ENCODE measurements around the gene GPS1. TPM values are rescaled to one million over a fixed set of nuclear protein-coding genes. Genes with fewer than 3 reads are reported as not detected.

GPS1 gene
- polyA plus RNA-seq, 1 of the 3 experiments (the other 2 are of a cell fraction), result 264 TPM

GRCh38 chr17:82060614-82061013 lies 8.9 kb downstream of the GPS1 start:
- H2AFZ ChIP-seq (ENCODE audit: low read depth), result no peak overlapping the region
- DNase-seq, result no peak
- H4K20me1 ChIP-seq (ENCODE audit: insufficient read depth), result no peaks in the 10 kb centered on the region
- no peak overlapping the region for H3K4me2 ChIP-seq
- peaks cover 38% of the 10 kb centered on the region for H3F3A ChIP-seq (replicated peaks; ENCODE audit: insufficient read depth)
- no peaks in the 10 kb centered on the region for H3K9me2 ChIP-seq
- WGBS (ENCODE audit: low lambda C conversion rate), result 95% methylated on average over 10 of the region's 14 CpGs
- TF ChIP-seq POLR2AphosphoS5 (IDR thresholded peaks at IDR 0.05; ENCODE audit: low read depth, low read length), result peak; percentile 3; the same call in 1 of the 2 replicates
- TF ChIP-seq FOSL2 (IDR thresholded peaks at IDR 0.05; ENCODE audit: borderline replicate concordance, low read depth), result no peak
- no peak for TF ChIP-seq MXI1 (IDR thresholded peaks at IDR 0.05; ENCODE audit: low read depth, low read length)
- no peak for TF ChIP-seq SIN3A (IDR thresholded peaks at IDR 0.05; ENCODE audit: borderline replicate concordance, low read depth, low read length)
- TF ChIP-seq RXRA (IDR thresholded peaks at IDR 0.05; ENCODE audit: borderline replicate concordance, low read depth), result no peak
- ChIA-PET POLR2A (interaction anchor here (1.0 to 2.2 kb wide), 5 partner anchors 10 to 31 kb away, joined by 3 to 7 read pairs (median 4); partner anchors contain the start of gene DCXR), CTCF (interaction anchor here (2.0 to 8.0 kb wide), 4 partner anchors 23 to 101 kb away, joined by 5 to 47 read pairs (median 8); partner anchors contain the start of genes DCXR and RAC3)
- no peak overlapping the region for H3K9ac ChIP-seq
- peaks cover 6 to 21% of the 10 kb centered on the region in 2 experiments; a peak in 2 of 4 replicates for H3K4me1 ChIP-seq (ENCODE audit: control insufficient read depth in 1 of 2, insufficient read depth in 2 of 2, low read depth in 1 of 2, low read length in 1 of 2)
- no peak overlapping the region for H3K27ac ChIP-seq (ENCODE audit: low read depth in 2 of 2, low read length in 1 of 2)
- H3K79me2 ChIP-seq (ENCODE audit: insufficient read depth), result peaks cover 17% of the 10 kb centered on the region; the same call in 1 of the 2 replicates
- H3K4me3 ChIP-seq (ENCODE audit: low read depth in 2 of 2, low read length in 1 of 2), result no peak overlapping the region
- no peaks in the 10 kb centered on the region for H3K9me3 ChIP-seq
- peaks cover 28 to 85% of the 10 kb centered on the region in 2 experiments for H3K36me3 ChIP-seq (replicated peaks in 1 of 2; ENCODE audit: control insufficient read depth in 1 of 2, insufficient read depth in 2 of 2, low read length in 1 of 2)
- H3K27me3 ChIP-seq (ENCODE audit: insufficient read depth), result no peaks in the 10 kb centered on the region

DNA sequence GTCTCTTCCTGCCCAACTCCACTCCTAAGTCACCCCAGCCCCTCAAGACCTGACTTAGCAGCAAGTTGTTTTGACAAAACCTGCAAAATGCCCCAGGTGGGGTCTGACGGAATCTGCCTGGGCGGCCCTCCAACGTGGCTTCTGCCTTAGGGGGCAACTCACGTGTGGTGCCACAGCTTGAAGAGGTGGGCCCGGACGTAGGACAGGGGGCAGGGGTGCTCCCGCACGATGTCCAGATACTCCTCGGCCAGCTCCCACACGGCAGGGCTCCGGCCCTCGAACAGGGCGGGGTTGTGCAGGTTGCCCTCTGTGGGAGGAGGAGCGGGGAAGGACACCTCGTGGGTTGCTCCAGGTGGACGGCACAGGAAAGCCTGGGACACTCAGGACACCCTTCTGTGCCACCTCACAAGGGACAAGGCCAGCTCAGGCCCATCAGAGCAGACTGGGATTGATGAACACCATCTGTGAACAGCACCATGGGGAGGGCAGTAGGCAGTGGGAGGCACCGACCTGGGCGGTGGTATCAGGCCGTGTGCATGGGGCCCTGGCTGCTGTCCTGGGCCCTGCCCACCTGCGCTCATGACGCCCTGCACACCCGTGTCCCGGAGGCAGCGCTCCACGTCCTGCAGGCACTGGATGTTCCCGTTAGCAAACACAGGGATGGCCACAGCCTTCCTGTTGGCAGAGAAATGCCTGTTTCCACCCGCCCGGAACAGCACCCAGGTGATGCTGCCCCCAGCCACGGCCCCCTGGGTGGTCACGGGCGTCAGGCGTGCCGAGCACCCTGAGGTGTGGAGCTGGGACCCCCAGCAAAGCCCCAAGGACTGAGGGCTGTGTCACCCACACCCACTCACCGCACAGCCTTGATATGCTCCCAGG lies 9.6 kb downstream of the GPS1 start:
- POLR2A ChIA-PET, result interaction anchor here (1.0 to 2.2 kb wide), 4 partner anchors 9 to 30 kb away, joined by 3 to 7 read pairs (median 4); partner anchors contain the start of gene DCXR
- peaks cover 24 to 78% of the 10 kb centered on the region in 2 experiments for H3K36me3 ChIP-seq (replicated peaks in 1 of 2; ENCODE audit: control insufficient read depth in 1 of 2, insufficient read depth in 2 of 2, low read length in 1 of 2)

More for the DNA sequence above, 9.6 kb downstream of the GPS1 start:
- no peak for DNase-seq
- Histone ChIP-seq H3K27ac (ENCODE audit: low read depth in 2 of 2, low read length in 1 of 2) (no peak overlapping the region), H3K9ac (no peak overlapping the region), H3K79me2 (ENCODE audit: insufficient read depth) (peaks cover 23% of the 10 kb centered on the region), H3K4me1 (ENCODE audit: control insufficient read depth in 1 of 2, insufficient read depth in 2 of 2, low read depth in 1 of 2, low read length in 1 of 2) (peaks cover 12 to 26% of the 10 kb centered on the region in 2 experiments; a peak in 2 of 4 replicates), H3K9me3 (no peaks in the 10 kb centered on the region), H3F3A (replicated peaks; ENCODE audit: insufficient read depth) (peaks cover 38% of the 10 kb centered on the region), H4K20me1 (ENCODE audit: insufficient read depth) (no peaks in the 10 kb centered on the region), H3K27me3 (ENCODE audit: insufficient read depth) (no peaks in the 10 kb centered on the region), H2AFZ (ENCODE audit: low read depth) (no peak overlapping the region), H3K4me2 (no peak overlapping the region), H3K9me2 (no peaks in the 10 kb centered on the region), H3K4me3 (ENCODE audit: low read depth in 2 of 2, low read length in 1 of 2) (no peak overlapping the region)
- CTCF ChIA-PET, result interaction anchor here (0.6 to 8.0 kb wide), 4 partner anchors 21 to 101 kb away, joined by 3 to 47 read pairs (median 6); partner anchors contain the start of gene RAC3
- WGBS (ENCODE audit: low lambda C conversion rate), result 92% methylated on average over 32 of the region's 34 CpGs
- TF ChIP-seq RXRA (IDR thresholded peaks at IDR 0.05; ENCODE audit: borderline replicate concordance, low read depth) (no peak), GABPA (IDR thresholded peaks at IDR 0.05; ENCODE audit: low read depth) (no peak), SMC3 (IDR thresholded peaks at IDR 0.05; ENCODE audit: low read depth, low read length) (no peak), MAX (IDR thresholded peaks at IDR 0.05; ENCODE audit: low read depth) (no peak)

Measured in SK-N-SH (cell line).